C4-2B (cell line): Measurements from ENCODE around the gene NCKAP5L.
"Not testable (repeated sequence)": the region's sequence is repeated elsewhere in the genome, so short reads cannot be mapped to it uniquely, and the experiment has no call there.

ENCODE experiments used
- H3K27ac ChIP-seq: fragments of 450-650 bp; 2 replicates; pipeline ENCODE4 v1.5.1; 2017
- ZFX ChIP-seq: fragments of 450-650 bp; IDR thresholded peaks from 2 replicates; pipeline ENCODE4 v1.6.1; 2017
- TF ChIP-seq, protein P1 (sequence below): fragments of 450-650 bp; conservative IDR thresholded peaks from 2 replicates; pipeline ENCODE4 v1.5.1; 2017; ENCODE audit warnings: mild to moderate bottlenecking

The NCKAP5L gene

DNA sequence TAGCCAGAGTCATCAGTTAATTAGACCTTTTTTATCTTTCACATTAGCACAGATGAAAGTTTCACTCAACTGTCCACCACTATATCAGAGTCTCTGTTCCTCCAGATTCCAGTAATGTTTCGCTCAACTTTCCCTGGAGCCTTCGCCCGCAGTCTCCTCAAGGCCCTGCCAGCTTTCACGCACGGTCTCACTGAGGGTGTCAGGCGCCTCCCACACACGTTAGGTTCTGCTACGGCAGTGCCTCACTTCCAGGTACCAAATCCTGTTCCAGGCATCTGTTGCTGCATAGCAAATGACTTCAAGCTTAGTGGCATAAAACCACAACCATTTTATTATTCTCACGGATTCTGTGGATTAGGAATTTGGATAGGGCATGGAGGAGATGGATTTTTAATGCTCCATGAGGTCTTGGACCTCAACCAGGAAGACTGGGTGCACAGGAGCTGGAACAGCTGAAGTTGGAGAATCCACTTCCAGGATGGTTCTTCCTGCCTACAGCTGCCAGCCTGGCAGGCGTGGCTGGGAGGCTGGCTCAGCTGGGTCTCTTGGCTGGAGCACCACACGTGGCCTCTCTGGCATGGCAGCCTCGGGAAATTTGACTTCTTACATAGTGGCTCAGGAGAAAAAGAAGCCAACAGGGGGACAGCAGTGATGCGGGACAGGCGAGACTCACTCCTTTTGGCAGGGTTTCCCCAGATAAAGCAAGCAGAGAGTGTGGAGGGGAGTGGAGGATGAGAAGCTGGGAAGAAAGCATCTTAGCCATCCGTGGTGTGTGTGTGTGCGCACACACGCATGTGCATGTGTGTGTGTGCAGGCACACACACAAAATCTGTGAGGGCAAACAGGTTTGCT, 36.0 kb upstream of the NCKAP5L start:
- TF ChIP-seq, protein P1, sequence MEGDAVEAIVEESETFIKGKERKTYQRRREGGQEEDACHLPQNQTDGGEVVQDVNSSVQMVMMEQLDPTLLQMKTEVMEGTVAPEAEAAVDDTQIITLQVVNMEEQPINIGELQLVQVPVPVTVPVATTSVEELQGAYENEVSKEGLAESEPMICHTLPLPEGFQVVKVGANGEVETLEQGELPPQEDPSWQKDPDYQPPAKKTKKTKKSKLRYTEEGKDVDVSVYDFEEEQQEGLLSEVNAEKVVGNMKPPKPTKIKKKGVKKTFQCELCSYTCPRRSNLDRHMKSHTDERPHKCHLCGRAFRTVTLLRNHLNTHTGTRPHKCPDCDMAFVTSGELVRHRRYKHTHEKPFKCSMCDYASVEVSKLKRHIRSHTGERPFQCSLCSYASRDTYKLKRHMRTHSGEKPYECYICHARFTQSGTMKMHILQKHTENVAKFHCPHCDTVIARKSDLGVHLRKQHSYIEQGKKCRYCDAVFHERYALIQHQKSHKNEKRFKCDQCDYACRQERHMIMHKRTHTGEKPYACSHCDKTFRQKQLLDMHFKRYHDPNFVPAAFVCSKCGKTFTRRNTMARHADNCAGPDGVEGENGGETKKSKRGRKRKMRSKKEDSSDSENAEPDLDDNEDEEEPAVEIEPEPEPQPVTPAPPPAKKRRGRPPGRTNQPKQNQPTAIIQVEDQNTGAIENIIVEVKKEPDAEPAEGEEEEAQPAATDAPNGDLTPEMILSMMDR, result no peak
- TF ChIP-seq ZFX, result no peak
- H3K27ac ChIP-seq, result no peak overlapping the region

DNA sequence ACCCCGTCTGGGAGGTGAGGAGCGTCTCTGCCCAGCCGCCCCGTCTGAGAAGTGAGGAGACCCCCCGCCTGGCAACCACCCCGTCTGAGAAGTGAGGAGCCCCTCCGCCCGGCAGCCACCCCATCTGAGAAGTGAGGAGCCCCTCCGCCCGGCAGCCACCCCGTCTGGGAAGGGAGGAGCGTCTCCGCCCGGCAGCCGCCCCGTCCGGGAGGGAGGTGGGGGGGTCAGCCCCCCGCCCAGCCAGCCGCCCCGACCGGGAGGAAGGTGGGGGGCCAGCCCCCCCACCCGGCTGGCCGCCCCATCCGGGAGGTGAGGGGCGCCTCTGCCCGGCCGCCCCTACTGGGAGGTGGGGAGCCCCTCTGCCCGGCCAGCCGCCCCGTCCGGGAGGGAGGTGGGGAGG, 32.7 kb upstream of the NCKAP5L start:
- not testable (repeated sequence) for H3K27ac ChIP-seq

DNA sequence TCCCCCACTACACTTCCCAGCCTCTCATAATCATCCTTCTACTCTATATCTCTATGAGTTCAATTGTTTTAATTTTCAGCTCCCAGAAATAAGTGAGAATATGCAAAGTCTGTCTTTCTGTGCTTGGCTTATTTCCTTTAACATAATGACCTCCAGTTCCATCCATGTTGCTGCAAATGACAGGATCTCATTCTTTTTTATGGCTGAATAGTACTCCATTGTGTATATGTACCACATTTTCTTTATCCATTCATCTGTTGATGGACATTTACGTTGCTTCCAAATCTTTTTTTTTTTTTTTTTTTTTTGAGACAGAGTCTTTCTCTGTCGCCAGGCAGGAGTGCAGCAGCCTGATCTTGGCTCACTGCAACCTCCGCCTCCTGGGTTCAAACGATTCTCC, 27.7 kb upstream of the NCKAP5L start:
- not testable (repeated sequence) for H3K27ac ChIP-seq

DNA sequence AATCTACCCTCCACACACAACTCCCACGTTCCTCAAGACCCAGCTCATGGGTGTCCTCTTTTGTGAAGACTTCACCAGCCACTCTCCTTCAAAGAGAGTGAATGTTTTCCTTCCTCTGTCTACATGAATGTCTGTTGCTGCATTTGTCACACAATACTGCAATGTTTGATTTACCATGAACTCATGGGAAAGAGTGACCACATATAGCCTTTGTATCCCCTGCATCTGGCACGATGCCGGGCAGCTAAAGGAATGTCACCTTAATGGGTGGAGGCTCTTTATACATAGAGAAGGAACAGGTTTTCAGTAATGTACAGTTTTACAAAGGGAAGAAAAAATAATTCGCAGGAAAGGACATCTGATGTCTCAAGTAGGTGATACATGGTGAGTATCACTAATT, 26.8 kb upstream of the NCKAP5L start:
- no peak overlapping the region for H3K27ac ChIP-seq
- no peak for TF ChIP-seq ZFX
- TF ChIP-seq, protein P1, result no peak

DNA sequence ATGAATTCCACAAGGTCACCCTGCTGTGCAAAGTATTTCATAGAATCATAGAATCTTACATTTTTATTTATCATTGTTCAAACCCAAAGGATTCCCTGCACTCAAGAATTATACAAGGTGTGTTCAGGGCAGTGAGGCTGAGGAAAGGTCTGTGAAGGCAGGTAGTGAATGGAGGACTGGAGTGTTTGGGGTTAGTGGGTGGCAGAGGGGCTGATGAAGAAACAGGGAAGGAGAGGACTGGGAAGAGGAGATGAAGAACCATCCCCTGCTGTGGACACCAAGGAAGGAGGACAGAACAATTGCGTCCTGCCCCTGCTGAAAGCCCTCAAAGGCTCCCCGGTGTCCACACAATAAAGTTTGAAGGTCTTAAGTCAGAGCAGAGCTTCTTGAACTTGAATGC, 25.5 kb upstream of the NCKAP5L start:
- no peak for TF ChIP-seq ZFX
- TF ChIP-seq, protein P1, result no peak
- H3K27ac ChIP-seq, result no peak overlapping the region

DNA sequence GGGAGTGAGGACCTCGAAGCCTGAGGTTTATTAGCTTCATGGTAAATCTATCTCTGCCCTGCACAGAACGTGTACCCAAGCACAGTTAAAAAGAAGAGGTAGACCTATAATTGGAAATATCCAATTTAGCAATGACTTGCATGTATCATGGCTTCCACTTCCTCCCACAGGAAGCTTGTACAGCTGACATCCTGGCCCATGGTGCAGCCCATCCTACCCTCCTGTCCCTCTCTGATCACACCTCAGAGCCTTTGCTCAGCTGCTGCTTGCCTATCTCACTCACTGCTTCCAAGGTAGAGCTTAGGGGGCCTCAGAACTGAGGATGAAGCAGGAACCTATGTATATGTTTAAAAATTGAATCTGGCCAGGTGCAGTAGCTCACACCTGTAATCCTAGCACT, 18.9 kb upstream of the NCKAP5L start:
- TF ChIP-seq ZFX, result no peak
- TF ChIP-seq, protein P1, result no peak
- H3K27ac ChIP-seq, result no peak overlapping the region

DNA sequence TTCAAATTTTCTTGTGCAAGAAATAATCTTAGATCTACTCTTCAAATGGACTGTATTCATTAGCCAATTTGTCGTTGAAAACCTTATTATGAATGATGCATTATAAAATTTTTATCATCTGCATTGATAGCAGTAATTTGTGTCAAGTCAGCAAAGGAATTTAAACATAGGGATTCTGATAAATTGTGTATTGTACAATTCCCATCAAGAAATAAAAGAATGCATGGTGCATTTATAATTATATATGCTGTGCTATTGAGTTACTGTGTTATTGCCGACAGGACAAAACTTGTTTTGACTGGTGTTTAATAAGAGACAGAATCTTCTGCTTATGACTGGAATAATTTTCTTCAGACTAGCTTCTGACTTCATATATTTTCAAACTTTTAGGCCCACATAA, 17.8 kb upstream of the NCKAP5L start:
- H3K27ac ChIP-seq, result no peak overlapping the region
- TF ChIP-seq ZFX, result no peak
- TF ChIP-seq, protein P1, result no peak

DNA sequence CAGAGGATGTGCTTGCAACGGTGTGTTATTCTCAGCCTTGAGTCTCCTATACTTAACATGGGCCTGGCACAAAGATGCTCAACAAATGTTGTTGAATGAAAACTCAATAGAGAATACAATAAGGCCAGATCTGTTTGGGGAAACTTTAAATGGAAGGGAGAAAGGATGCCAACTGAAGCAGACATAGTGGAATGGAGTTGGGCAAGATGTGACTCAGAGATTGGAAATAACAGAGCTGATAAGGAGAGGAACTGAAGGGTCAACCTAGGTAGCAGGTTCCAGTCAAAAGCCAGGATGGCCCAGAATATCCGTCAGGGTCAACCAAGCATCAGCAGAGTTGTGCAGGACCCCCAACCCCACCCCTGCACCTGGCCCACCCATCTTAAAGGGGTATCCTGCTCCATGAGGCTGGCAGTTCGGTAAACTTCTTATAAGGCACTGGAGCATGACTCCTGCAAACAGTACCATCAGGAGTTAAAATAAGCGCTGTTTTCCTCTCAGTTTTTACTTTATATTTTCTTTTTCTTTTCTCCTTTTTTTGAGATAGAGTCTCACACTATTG, 15.7 kb upstream of the NCKAP5L start:
- TF ChIP-seq ZFX, result no peak
- TF ChIP-seq, protein P1, result no peak
- H3K27ac ChIP-seq, result peak overlapping the region; percentile 86; the same call in 1 of the 2 replicates
